BJ (cell line): ENCODE data around the gene RALGAPA2. TPM values are rescaled to one million over a fixed set of nuclear protein-coding genes. Genes with fewer than 3 reads are reported as not detected.
"Not testable (repeated sequence)": the region's sequence is repeated elsewhere in the genome, so short reads cannot be mapped to it uniquely, and the experiment has no call there.

Experiments
- CTCF ChIA-PET: fragments of 350-600 bp; formaldehyde crosslinking; extraction: SDS; loops from one replicate; lab custom pipeline; 2021; ENCODE audit warnings: antibody characterized with exemption, inconsistent platforms; lab: Yijun Ruan, JAX
- POLR2A ChIA-PET: fragments of 300-600 bp; sonication (Branson Sonifier 250); formaldehyde crosslinking; extraction: SDS; loops from one replicate; lab custom pipeline; 2021; ENCODE audit warnings: antibody characterized with exemption; lab: Charles Lee
- DNase-seq: peaks from one replicate; pipeline ENCODE4 v3.0.0-alpha.2; 2011; ENCODE audit warnings: low read depth
- H3K27me3 ChIP-seq: 2 replicates; pipeline ENCODE4 v1.6.0; 2011; ENCODE audit warnings: low read length; ENCODE audit not compliant: control insufficient read depth, insufficient read depth
- H3K36me3 ChIP-seq: 2 replicates; pipeline ENCODE4 v1.5.1; 2011; ENCODE audit warnings: low read length; ENCODE audit not compliant: control insufficient read depth, insufficient read depth
- H3K4me3 ChIP-seq: 2 replicates; pipeline ENCODE4 v1.5.1; 2011; ENCODE audit warnings: low read depth, mild to moderate bottlenecking, control low read depth, low read length
- CTCF ChIP-seq: IDR thresholded peaks from 2 replicates; pipeline ENCODE4 v1.5.1; 2011; ENCODE audit warnings: low read depth, mild to moderate bottlenecking, control low read depth, inconsistent platforms, low read length, moderate library complexity; ENCODE audit not compliant: insufficient read depth
- polyA plus RNA-seq: library from polyadenylated mRNA; depleted of rRNA; stranded (reverse); fragments of >200 nt; gene quantifications from 2 replicates; pipeline ENCODE4 v1.2.3, GENCODE V29; 2011

The RALGAPA2 gene
- polyA plus RNA-seq, 1 experiment = 1.4 TPM

DNA sequence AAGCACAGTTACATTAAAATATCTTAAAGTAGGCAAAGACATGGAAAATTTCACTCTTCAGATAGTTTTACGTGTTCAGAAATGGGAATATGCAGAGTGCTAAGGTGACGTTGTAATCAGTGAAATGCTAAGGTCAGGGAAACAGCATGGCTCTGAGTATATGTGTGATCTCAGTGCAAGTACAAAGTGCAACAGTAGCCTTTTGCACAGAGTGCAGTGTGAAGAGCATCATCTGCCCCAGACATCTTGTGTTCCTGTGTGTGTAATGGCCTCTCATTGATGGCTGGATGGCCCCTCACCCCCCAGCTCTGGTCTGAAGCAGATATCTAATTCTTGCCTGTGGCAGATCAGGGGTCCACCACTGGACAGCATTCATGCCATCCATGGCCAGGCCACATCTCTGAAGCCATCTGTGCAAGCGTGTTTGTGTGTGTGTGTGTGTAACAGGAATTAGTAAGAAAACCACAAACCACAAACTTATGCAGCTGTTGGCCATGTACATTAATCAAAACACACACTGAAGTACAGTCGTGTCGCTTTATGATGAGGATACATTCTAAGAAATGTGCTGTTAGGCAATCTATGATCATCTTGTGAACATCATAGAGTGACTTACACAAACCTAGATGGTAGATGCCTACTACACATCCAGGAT, 165.1 kb downstream of the RALGAPA2 start:
- TF ChIP-seq CTCF = no peak
- Histone ChIP-seq H3K4me3 (no peak overlapping the region), H3K27me3 (no peaks in the 10 kb centered on the region), H3K36me3 (no peaks in the 10 kb centered on the region)
- POLR2A ChIA-PET = no interaction called here
- CTCF ChIA-PET = interaction anchor here (0.6 kb wide), 1 partner anchor 69 kb away, joined by 5 read pairs; no protein-coding TSS in a partner anchor
- no peak for DNase-seq

GRCh38 chr20:20546402-20546801, 166.0 kb downstream of the RALGAPA2 start:
- DNase-seq = no peak
- TF ChIP-seq CTCF = no peak
- no peaks in the 10 kb centered on the region for H3K36me3 ChIP-seq
- CTCF ChIA-PET = interaction anchor here (0.6 kb wide), 1 partner anchor 68 kb away, joined by 5 read pairs; no protein-coding TSS in a partner anchor
- H3K27me3 ChIP-seq = no peaks in the 10 kb centered on the region
- no peak overlapping the region for H3K4me3 ChIP-seq
- POLR2A ChIA-PET = no interaction called here

DNA sequence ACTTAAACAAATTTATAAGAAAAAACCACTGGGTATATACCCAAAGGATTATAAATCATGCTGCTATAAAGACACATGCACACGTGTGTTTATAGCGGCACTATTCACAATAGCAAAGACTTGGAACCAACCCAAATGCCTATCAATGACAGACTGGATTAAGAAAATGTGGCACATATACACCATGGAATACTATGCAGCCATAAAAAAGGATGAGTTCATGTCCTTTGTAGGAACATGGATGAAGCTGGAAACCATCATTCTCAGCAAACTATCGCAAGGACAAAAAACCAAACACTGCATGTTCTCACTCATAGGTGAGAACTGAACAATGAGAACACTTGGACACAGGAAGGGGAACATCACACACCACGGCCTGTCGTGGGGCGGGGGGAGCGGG, 169.1 kb downstream of the RALGAPA2 start:
- DNase-seq, CTCF ChIA-PET, POLR2A ChIA-PET, H3K4me3 ChIP-seq, H3K27me3 ChIP-seq, H3K36me3 ChIP-seq: not testable (repeated sequence)

DNA sequence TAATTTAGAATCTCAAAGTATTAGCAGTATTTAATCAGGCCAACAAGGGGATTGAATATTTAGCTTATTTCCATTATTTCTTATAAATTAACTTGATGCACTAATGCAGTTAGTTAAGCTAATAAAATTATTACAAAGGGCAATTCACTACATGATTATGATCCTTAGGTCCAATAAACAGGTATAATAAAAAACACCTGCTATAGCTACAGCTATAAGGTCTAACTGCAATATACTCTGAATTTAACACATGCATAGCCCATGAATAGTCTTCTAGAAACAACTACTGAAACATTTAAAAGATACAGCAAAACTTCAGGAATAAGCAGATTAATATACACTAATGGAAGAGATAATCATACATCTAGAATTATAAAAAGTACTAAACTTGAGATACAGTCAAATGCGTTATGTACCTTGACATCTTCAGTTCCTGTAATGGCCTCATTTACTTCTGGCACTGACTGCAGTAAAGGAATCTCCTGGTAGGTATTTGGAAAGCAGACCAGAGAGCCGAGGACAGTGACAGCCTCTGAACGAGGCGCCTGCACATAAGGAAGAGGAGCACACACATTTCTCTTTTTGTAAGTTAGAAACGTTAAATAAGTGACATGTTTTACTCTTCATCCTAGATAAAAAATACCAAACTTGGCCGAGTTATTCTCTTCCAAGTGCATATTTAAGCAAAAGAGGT, 176.1 kb downstream of the RALGAPA2 start:
- no peak overlapping the region for H3K4me3 ChIP-seq
- no peaks in the 10 kb centered on the region for H3K27me3 ChIP-seq
- no peak for TF ChIP-seq CTCF
- CTCF ChIA-PET = no interaction called here
- H3K36me3 ChIP-seq = no peaks in the 10 kb centered on the region
- no peak for DNase-seq
- POLR2A ChIA-PET = no interaction called here

GRCh38 chr20:20535051-20535450, 177.4 kb downstream of the RALGAPA2 start:
- ChIA-PET CTCF (no interaction called here), POLR2A (no interaction called here)
- Histone ChIP-seq H3K27me3 (no peaks in the 10 kb centered on the region), H3K36me3 (no peaks in the 10 kb centered on the region; the same call in 1 of the 2 replicates), H3K4me3 (no peak overlapping the region)
- no peak for DNase-seq
- TF ChIP-seq CTCF = no peak
